ENCODE results near the gene BCL7A. TPM values are rescaled to one million over a fixed set of nuclear protein-coding genes. Genes with fewer than 3 reads are reported as not detected.

The BCL7A gene
- total and polyA plus RNA-seq, 2 experiments from 2014 or later = 12.7 to 14.9 TPM

DNA sequence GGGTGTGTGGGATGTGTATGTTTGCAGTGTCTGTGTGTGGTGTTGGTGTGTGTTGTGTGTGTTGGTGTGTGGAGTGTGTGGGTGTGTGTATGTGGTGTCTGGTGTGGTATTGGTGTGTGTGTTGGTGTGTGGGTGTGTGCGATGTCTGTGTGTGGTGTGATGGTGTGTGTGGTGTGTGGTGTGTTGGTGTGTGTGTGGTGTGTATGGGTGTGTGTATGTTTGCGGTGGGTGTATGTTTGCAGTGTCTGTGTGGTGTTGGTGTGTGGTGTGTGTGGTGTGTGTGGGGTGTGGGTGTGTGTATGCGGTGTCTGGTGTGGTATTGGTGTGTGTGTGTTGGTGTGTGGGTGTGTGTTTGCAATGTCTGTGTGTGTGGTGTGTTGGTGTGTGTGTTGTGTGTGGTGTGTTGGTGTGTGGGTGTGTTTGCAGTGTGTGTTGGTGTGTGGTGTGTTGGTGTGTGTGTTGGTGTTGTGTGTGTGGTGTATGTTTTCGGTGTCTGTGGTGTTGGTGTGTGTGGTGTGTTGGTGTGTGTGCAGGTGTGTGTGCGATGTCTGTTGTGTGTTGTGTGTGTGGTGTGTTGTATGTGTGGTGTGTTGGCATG lies 72.6 kb downstream of the BCL7A start (continued):
- no peak for TF ChIP-seq ZNF462 (CRISPR knock-in tag; IDR thresholded peaks at IDR 0.05)
- TF ChIP-seq, protein P1, sequence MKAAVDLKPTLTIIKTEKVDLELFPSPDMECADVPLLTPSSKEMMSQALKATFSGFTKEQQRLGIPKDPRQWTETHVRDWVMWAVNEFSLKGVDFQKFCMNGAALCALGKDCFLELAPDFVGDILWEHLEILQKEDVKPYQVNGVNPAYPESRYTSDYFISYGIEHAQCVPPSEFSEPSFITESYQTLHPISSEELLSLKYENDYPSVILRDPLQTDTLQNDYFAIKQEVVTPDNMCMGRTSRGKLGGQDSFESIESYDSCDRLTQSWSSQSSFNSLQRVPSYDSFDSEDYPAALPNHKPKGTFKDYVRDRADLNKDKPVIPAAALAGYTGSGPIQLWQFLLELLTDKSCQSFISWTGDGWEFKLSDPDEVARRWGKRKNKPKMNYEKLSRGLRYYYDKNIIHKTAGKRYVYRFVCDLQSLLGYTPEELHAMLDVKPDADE (IDR thresholded peaks at IDR 0.05) = no peak
- no peak for TF ChIP-seq ZNF331 (CRISPR knock-in tag; IDR thresholded peaks at IDR 0.05; ENCODE audit: low read depth)
- TF ChIP-seq POLR2AphosphoS5 (IDR thresholded peaks at IDR 0.05; ENCODE audit: low read depth) = no peak
- TF ChIP-seq CTCF (conservative IDR thresholded peaks at IDR 0.05; ENCODE audit: low read depth in 2 of 2) = no peak
- no peak for TF ChIP-seq STAT1 (IDR thresholded peaks at IDR 0.05; ENCODE audit: unreplicated experiment)
- no peak for TF ChIP-seq EZH2phosphoT487 (IDR thresholded peaks at IDR 0.05; ENCODE audit: unreplicated experiment)
- TF ChIP-seq CREB1 (CRISPR knock-in tag; IDR thresholded peaks at IDR 0.05; ENCODE audit: low read depth) = no peak
- no peak for TF ChIP-seq EZH2 (IDR thresholded peaks at IDR 0.05; ENCODE audit: low read depth, unreplicated experiment)
